Astrocyte of the spinal cord (primary cell): ENCODE results near the gene SMYD5.
"Not testable (repeated sequence)": the region's sequence is repeated elsewhere in the genome, so short reads cannot be mapped to it uniquely, and the experiment has no call there.

Experiments
- DNase-seq: peaks from one replicate; pipeline ENCODE4 v3.0.0; 2011; ENCODE audit warnings: low read depth, low spot score
- H3K4me3 ChIP-seq: 2 replicates; pipeline ENCODE4 v1.5.1; 2011; ENCODE audit warnings: low read depth, mild to moderate bottlenecking, low read length, moderate library complexity
- in situ Hi-C: cut with HindIII; loops from 2 replicates; pipeline ENCODE4 v1.10.0; 2017; ENCODE audit warnings: low sequenced_read_pairs
- TF ChIP-seq, protein P1 (sequence below): IDR thresholded peaks from 2 replicates; pipeline ENCODE4 v1.5.1; 2012; ENCODE audit warnings: low read depth, mild to moderate bottlenecking, low read length, inconsistent platforms

Gene SMYD5

GRCh38 chr2:73214120-73215035 is at the start of gene SMYD5:
SMYD5 (plus strand) TSS chr2:73214245; CDS start chr2:73214267, 22 bp downstream.
- H3K4me3 ChIP-seq, result peak within 1 kb of the TSS; percentile 73
- peak; percentile 71 for DNase-seq
- TF ChIP-seq, protein P1, sequence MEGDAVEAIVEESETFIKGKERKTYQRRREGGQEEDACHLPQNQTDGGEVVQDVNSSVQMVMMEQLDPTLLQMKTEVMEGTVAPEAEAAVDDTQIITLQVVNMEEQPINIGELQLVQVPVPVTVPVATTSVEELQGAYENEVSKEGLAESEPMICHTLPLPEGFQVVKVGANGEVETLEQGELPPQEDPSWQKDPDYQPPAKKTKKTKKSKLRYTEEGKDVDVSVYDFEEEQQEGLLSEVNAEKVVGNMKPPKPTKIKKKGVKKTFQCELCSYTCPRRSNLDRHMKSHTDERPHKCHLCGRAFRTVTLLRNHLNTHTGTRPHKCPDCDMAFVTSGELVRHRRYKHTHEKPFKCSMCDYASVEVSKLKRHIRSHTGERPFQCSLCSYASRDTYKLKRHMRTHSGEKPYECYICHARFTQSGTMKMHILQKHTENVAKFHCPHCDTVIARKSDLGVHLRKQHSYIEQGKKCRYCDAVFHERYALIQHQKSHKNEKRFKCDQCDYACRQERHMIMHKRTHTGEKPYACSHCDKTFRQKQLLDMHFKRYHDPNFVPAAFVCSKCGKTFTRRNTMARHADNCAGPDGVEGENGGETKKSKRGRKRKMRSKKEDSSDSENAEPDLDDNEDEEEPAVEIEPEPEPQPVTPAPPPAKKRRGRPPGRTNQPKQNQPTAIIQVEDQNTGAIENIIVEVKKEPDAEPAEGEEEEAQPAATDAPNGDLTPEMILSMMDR, result no peak
- in situ Hi-C loops, result no loop called here

DNA sequence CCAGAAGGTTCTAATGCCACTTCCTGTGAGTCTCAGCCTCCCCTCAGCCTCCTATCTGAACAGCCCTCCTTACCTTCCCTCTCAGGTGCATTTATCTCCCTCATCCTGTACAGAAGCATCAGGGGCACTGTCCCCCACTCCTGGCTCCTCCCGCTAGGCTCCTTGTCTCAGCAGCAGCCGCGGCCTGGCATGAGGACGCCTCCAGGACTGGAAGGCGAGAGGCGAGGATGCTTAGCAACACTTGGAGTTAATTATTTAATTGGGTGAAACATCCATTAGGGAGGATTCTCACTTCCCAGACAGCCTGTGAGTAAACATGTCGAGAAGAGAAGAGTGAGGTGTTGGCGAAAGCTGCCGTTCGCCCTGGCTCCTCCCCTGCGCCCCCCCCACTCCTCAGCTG is 48.1 kb upstream of the SMYD5 start:
- H3K4me3 ChIP-seq, in situ Hi-C loops, DNase-seq: not testable (repeated sequence)

DNA sequence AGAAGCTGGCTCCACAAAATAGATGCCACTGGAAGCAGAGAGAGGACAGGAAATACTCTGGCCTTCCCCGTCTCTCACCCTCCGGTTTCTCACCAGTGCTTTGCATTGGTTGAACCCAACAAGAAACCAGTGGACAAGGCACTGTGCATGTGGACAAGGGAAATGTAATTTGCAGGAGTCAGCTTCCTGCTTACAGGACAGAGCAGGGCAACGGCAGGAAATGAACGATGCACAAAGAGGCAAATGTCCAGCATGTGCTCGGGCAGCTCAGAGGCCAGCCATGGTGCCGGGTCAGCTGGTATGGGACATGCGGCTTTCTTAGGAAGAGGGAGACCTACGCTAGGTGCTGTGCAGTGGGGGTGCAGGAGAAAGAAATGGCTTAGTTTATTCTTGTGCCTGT is 47.2 kb upstream of the SMYD5 start:
- in situ Hi-C loops, H3K4me3 ChIP-seq, DNase-seq: not testable (repeated sequence)

GRCh38 chr2:73168348-73168747 is 45.7 kb upstream of the SMYD5 start:
- in situ Hi-C loops, H3K4me3 ChIP-seq, DNase-seq: not testable (repeated sequence)

- in situ Hi-C loops, H3K4me3 ChIP-seq, DNase-seq: not testable (repeated sequence)
Observed at GRCh38 chr2:73170341-73170740, 43.7 kb upstream of the SMYD5 start.

- TF ChIP-seq, protein P1, result no peak
- in situ Hi-C loops, result no loop called here
- H3K4me3 ChIP-seq, result no peak overlapping the region
- no peak for DNase-seq
Observed at GRCh38 chr2:73172963-73173362, 41.1 kb upstream of the SMYD5 start.

GRCh38 chr2:73173781-73174180 is 40.3 kb upstream of the SMYD5 start:
- H3K4me3 ChIP-seq, result no peak overlapping the region
- in situ Hi-C loops, result no loop called here
- no peak for DNase-seq
- TF ChIP-seq, protein P1, result no peak

- TF ChIP-seq, protein P1, result no peak
- in situ Hi-C loops, result no loop called here
- no peak overlapping the region for H3K4me3 ChIP-seq
- no peak for DNase-seq
Observed at GRCh38 chr2:73174244-73174643, 39.8 kb upstream of the SMYD5 start.
